ENCODE measurements around the gene IFNB1. TPM values are rescaled to one million over a fixed set of nuclear protein-coding genes. Genes with fewer than 3 reads are reported as not detected.

IFNB1 gene
- total RNA-seq, 2 experiments from 2014 or later = 1.1 to 1.2 TPM

Other genes with a start within 250 kb of the IFNB1 start
- gene HACD4, start 46.3 kb downstream of the IFNB1 start, total RNA-seq = 10 to 100 TPM; 10.1 to 12.9 TPM
- gene IFNW1, start 63.9 kb upstream of the IFNB1 start, total RNA-seq = under 1 TPM in 1 of 2 experiments, not detected in 1; 0.23 TPM
- gene IFNA21, start 88.7 kb upstream of the IFNB1 start, total RNA-seq = not detected
- gene IFNA4, start 109.6 kb upstream of the IFNB1 start, total RNA-seq = not detected
- gene IFNA7, start 124.3 kb upstream of the IFNB1 start, total RNA-seq = not detected
- not detected for gene IFNA10, start 129.2 kb upstream of the IFNB1 start, total RNA-seq
- gene IFNA16, start 139.4 kb upstream of the IFNB1 start, total RNA-seq = not detected
- not detected for gene IFNA17, start 150.3 kb upstream of the IFNB1 start, total RNA-seq
- not detected for gene IFNA14, start 162.1 kb upstream of the IFNB1 start, total RNA-seq
- gene IFNA5, start 227.4 kb upstream of the IFNB1 start, total RNA-seq = not detected